HepG2 (cell line): ENCODE data around the gene GNAS-AS1. TPM values are rescaled to one million over a fixed set of nuclear protein-coding genes. Genes with fewer than 3 reads are reported as not detected.
A peak's percentile ranks its signal among the peaks of the same experiment; 100 is the strongest.

Experiments
- GATA4 ChIP-seq: sonication (generic); IDR thresholded peaks from 2 replicates; pipeline ENCODE4 v1.6.1; 2016; ENCODE audit warnings: antibody characterized with exemption, low read depth, borderline replicate concordance
- KLF13 ChIP-seq: sonication (generic); formaldehyde crosslinking; IDR thresholded peaks from 2 replicates; pipeline ENCODE4 v1.4.0; 2020; ENCODE audit warnings: mild to moderate bottlenecking, missing genetic modification reagents
- LCORL ChIP-seq, 2 experiments: fragments of 450-650 bp in 1 of 2; sonication (generic) in 1 of 2; formaldehyde crosslinking in 1 of 2; IDR thresholded peaks; 2 replicates each; pipeline versions ENCODE4 v1.5.0 to v1.6.1; 2017 to 2020; ENCODE audit warnings: antibody characterized with exemption in 1 of 2, missing genetic modification reagents in 1 of 2
- MED13 ChIP-seq: sonication (generic); formaldehyde crosslinking; IDR thresholded peaks from 2 replicates; pipeline ENCODE4 v1.5.0; 2020; ENCODE audit warnings: missing genetic modification reagents
- PCBP1 ChIP-seq: fragments of 200-400 bp; formaldehyde crosslinking; IDR thresholded peaks from 2 replicates; pipeline ENCODE4 v1.6.1; 2017; ENCODE audit warnings: mild to moderate bottlenecking, low read depth, low read length, borderline replicate concordance
- POLR2AphosphoS5 ChIP-seq: IDR thresholded peaks from 2 replicates; pipeline ENCODE4 v1.6.1; 2012; ENCODE audit warnings: low read depth, low read length
- POLR2G ChIP-seq: fragments of 200-400 bp; formaldehyde crosslinking; IDR thresholded peaks from 2 replicates; pipeline ENCODE4 v1.6.1; 2018; ENCODE audit warnings: mild to moderate bottlenecking, low read depth, low read length, moderate library complexity
- RARA ChIP-seq: IDR thresholded peaks from 2 replicates; pipeline ENCODE4 v1.6.1; 2016; ENCODE audit warnings: missing genetic modification reagents, missing compliant biosample characterization
- RBFOX2 ChIP-seq: fragments of 200-400 bp; formaldehyde crosslinking; IDR thresholded peaks from 2 replicates; pipeline ENCODE4 v1.6.1; 2017; ENCODE audit warnings: low read depth, mild to moderate bottlenecking, low read length
- SIN3A ChIP-seq: IDR thresholded peaks from 2 replicates; pipeline ENCODE4 v1.6.1; 2011; ENCODE audit warnings: low read depth, mild to moderate bottlenecking, control low read depth, low read length, borderline replicate concordance
- SOX6 ChIP-seq, 2 experiments: fragments of 450-650 bp in 1 of 2; sonication (generic) in 1 of 2; formaldehyde crosslinking in 1 of 2; IDR thresholded peaks; 2 replicates each; pipeline versions ENCODE4 v1.4.0 to v1.6.1; 2017 to 2020; ENCODE audit warnings: antibody characterized with exemption in 1 of 2, mild to moderate bottlenecking in 1 of 2, missing genetic modification reagents in 1 of 2
- SP5 ChIP-seq: IDR thresholded peaks from 2 replicates; pipeline ENCODE4 v1.6.1; 2016; ENCODE audit warnings: low read depth, borderline replicate concordance
- TEAD3 ChIP-seq: optimal IDR thresholded peaks from 2 replicates; pipeline ENCODE3; 2016; ENCODE audit warnings: borderline replicate concordance
- YY1 ChIP-seq: IDR thresholded peaks from 2 replicates; pipeline ENCODE4 v1.6.1; 2011; ENCODE audit warnings: low read length, low read depth, moderate library complexity, mild to moderate bottlenecking; ENCODE audit not compliant: insufficient read depth, insufficient replicate concordance
- ZNF296 ChIP-seq: sonication (generic); formaldehyde crosslinking; conservative IDR thresholded peaks from 2 replicates; pipeline ENCODE4 v1.5.0; 2020; ENCODE audit warnings: mild to moderate bottlenecking, missing genetic modification reagents
- ZNF816 ChIP-seq: sonication (generic); formaldehyde crosslinking; IDR thresholded peaks from 2 replicates; pipeline ENCODE4 v1.8.0; 2022; ENCODE audit warnings: missing genetic modification reagents, mild to moderate bottlenecking, borderline replicate concordance
- ZSCAN25 ChIP-seq: sonication (generic); formaldehyde crosslinking; IDR thresholded peaks from 2 replicates; pipeline ENCODE4 v1.8.0; 2022; ENCODE audit warnings: mild to moderate bottlenecking, missing genetic modification reagents
- polyA plus RNA-seq, 8 experiments: library from polyadenylated mRNA; depleted of rRNA in 3 of 8; stranded (reverse) in 7 of 8; unstranded in 1 of 8; fragments of >200 nt; fragmentation: Illumina TruSeq in 4 of 8; extraction: Trizol in 4 of 8; gene quantifications; 2 replicates each; pipeline versions ENCODE4 v1.2.1 to v1.2.3, GENCODE V29; 2011 to 2016; ENCODE audit warnings: low read depth in 4 of 8, missing spikeins in 1 of 8, mixed read lengths in 1 of 8; ENCODE audit not compliant: insufficient read depth in 1 of 8
- total RNA-seq, 5 experiments: library from RNA; depleted of rRNA; stranded (reverse); fragments of >200 nt; fragmentation: Illumina TruSeq; extraction: Trizol; gene quantifications; 2 replicates each; pipeline ENCODE4 v1.2.3, GENCODE V29; 2016; ENCODE audit warnings: low read depth in 1 of 5
- TF ChIP-seq, protein P1 (sequence below): sonication (generic); formaldehyde crosslinking; IDR thresholded peaks from 2 replicates; pipeline ENCODE4 v1.4.0; 2020; ENCODE audit warnings: missing genetic modification reagents
- TF ChIP-seq, protein P2 (sequence below): sonication (generic); formaldehyde crosslinking; IDR thresholded peaks from 2 replicates; pipeline ENCODE4 v1.5.0; 2020; ENCODE audit warnings: mild to moderate bottlenecking, missing genetic modification reagents
- TF ChIP-seq, protein P3 (sequence below): IDR thresholded peaks from 2 replicates; pipeline ENCODE4 v1.6.1; 2018; ENCODE audit warnings: missing genetic modification reagents, mild to moderate bottlenecking, missing compliant biosample characterization
- TF ChIP-seq, protein P4 (sequence below): IDR thresholded peaks from 2 replicates; pipeline ENCODE4 v1.6.1; 2016; ENCODE audit warnings: mild to moderate bottlenecking

The GNAS-AS1 gene
- total and polyA plus RNA-seq, 2 of the 13 experiments (the other 11 are each of a cell fraction or from before 2014, with no cell fraction given) = not detected

DNA sequence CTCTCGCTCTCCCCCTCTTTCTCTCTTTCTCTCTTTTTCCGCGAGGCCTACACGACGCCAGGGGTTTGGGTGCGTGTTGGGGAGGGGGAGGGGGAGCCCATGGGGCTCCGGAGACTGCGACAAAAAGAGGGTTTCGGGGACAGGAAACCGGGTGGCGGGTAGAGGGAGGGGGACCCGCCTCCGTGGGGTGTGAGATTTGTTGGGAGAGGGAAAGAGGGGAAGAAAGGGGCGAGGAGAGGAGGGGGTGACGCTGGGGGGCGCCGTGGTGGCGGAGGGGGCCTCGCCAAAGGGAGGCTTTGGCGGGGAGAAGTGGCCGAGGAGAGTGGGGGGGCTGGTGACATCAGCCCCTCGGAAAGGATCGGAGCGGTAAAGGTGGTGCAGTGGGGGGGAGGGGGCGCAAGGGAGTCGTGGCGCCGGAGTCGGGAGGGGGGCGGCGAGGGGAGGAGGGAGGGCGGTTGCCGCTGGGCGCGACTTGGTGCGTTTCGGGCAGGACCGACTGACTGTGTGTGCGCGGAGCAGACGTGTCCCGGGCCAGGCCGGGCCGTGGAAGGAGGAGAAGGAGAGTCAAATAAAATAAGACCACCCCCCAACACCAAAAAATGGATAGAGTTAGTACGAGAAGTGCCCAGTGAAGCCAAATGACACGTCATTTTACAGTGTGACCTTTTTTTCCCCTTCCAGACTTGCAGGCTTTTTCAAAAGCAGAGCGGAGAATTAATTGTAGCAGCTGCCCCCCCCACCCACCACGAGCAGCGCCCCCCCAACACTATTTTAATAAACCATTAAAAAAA is 41.6 kb upstream of the GNAS-AS1 start (continued):
- TF ChIP-seq, protein P1, sequence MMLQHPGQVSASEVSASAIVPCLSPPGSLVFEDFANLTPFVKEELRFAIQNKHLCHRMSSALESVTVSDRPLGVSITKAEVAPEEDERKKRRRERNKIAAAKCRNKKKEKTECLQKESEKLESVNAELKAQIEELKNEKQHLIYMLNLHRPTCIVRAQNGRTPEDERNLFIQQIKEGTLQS (CRISPR knock-in tag) = peak; percentile 57
- no peak for TF ChIP-seq KLF13 (CRISPR knock-in tag)
- TF ChIP-seq LCORL (IDR thresholded peaks at IDR 0.05) = no peak
- peak; percentile 50 for TF ChIP-seq LCORL (CRISPR knock-in tag; IDR thresholded peaks at IDR 0.05)
- no peak for TF ChIP-seq SOX6 (IDR thresholded peaks at IDR 0.05)
- TF ChIP-seq SOX6 (CRISPR knock-in tag; IDR thresholded peaks at IDR 0.05) = peak; percentile 31; the same call in 1 of the 2 replicates
- TF ChIP-seq MED13 (CRISPR knock-in tag) = 0 out of 2 replicates have a peak, but pooled peaks have one; percentile 51
- TF ChIP-seq, protein P2, sequence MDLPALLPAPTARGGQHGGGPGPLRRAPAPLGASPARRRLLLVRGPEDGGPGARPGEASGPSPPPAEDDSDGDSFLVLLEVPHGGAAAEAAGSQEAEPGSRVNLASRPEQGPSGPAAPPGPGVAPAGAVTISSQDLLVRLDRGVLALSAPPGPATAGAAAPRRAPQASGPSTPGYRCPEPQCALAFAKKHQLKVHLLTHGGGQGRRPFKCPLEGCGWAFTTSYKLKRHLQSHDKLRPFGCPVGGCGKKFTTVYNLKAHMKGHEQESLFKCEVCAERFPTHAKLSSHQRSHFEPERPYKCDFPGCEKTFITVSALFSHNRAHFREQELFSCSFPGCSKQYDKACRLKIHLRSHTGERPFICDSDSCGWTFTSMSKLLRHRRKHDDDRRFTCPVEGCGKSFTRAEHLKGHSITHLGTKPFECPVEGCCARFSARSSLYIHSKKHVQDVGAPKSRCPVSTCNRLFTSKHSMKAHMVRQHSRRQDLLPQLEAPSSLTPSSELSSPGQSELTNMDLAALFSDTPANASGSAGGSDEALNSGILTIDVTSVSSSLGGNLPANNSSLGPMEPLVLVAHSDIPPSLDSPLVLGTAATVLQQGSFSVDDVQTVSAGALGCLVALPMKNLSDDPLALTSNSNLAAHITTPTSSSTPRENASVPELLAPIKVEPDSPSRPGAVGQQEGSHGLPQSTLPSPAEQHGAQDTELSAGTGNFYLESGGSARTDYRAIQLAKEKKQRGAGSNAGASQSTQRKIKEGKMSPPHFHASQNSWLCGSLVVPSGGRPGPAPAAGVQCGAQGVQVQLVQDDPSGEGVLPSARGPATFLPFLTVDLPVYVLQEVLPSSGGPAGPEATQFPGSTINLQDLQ (CRISPR knock-in tag) = no peak
- TF ChIP-seq GATA4 = peak; percentile 63; the same call in 1 of the 2 replicates
- TF ChIP-seq ZNF816 (CRISPR knock-in tag) = peak; percentile 70; the same call in 1 of the 2 replicates
- TF ChIP-seq, protein P3, sequence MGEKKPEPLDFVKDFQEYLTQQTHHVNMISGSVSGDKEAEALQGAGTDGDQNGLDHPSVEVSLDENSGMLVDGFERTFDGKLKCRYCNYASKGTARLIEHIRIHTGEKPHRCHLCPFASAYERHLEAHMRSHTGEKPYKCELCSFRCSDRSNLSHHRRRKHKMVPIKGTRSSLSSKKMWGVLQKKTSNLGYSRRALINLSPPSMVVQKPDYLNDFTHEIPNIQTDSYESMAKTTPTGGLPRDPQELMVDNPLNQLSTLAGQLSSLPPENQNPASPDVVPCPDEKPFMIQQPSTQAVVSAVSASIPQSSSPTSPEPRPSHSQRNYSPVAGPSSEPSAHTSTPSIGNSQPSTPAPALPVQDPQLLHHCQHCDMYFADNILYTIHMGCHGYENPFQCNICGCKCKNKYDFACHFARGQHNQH (CRISPR knock-in tag) = peak; percentile 73; the same call in 1 of the 2 replicates
- peak; percentile 34; the same call in 1 of the 2 replicates for TF ChIP-seq SIN3A
- peak; percentile 65; the same call in 1 of the 2 replicates for TF ChIP-seq RBFOX2
- peak; percentile 12; the same call in 1 of the 2 replicates for TF ChIP-seq SP5 (CRISPR knock-in tag)
- peak; percentile 20; the same call in 1 of the 2 replicates for TF ChIP-seq RARA (CRISPR knock-in tag)
- TF ChIP-seq PCBP1 = peak; percentile 74; the same call in 1 of the 2 replicates
- no peak for TF ChIP-seq ZSCAN25 (CRISPR knock-in tag)
- no peak for TF ChIP-seq ZNF296 (CRISPR knock-in tag)
- TF ChIP-seq TEAD3 (CRISPR knock-in tag) = peak; percentile 6
- TF ChIP-seq, protein P4, sequence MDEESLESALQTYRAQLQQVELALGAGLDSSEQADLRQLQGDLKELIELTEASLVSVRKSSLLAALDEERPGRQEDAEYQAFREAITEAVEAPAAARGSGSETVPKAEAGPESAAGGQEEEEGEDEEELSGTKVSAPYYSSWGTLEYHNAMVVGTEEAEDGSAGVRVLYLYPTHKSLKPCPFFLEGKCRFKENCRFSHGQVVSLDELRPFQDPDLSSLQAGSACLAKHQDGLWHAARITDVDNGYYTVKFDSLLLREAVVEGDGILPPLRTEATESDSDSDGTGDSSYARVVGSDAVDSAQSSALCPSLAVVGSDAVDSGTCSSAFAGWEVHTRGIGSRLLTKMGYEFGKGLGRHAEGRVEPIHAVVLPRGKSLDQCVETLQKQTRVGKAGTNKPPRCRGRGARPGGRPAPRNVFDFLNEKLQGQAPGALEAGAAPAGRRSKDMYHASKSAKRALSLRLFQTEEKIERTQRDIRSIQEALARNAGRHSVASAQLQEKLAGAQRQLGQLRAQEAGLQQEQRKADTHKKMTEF = peak; percentile 67
- peak; percentile 71 for TF ChIP-seq POLR2G
- peak; percentile 11 for TF ChIP-seq YY1
- TF ChIP-seq POLR2AphosphoS5 = 0 out of 2 replicates have a peak, but pooled peaks have one; percentile 48
